HT-29 (cell line): ENCODE measurements around the gene ARHGAP25. TPM values are rescaled to one million over a fixed set of nuclear protein-coding genes. Genes with fewer than 3 reads are reported as not detected.

Experiments used
- DNase-seq: peaks from one replicate; pipeline ENCODE4 v3.0.0-alpha.2; 2015; ENCODE audit warnings: low spot score
- total RNA-seq: library from RNA; depleted of rRNA; stranded (reverse); fragments of >200 nt; shearing (Covaris generic); gene quantifications from 2 replicates; pipeline ENCODE4 v1.2.3, GENCODE V29; 2014

Gene ARHGAP25
- total RNA-seq, 1 experiment from 2014 or later: not detected

- DNase-seq: no peak
Observed at GRCh38 chr2:68766376-68766845, 31.8 kb downstream of the ARHGAP25 start.

GRCh38 chr2:68767031-68767961 lies 32.7 kb downstream of the ARHGAP25 start:
- no peak for DNase-seq

DNA sequence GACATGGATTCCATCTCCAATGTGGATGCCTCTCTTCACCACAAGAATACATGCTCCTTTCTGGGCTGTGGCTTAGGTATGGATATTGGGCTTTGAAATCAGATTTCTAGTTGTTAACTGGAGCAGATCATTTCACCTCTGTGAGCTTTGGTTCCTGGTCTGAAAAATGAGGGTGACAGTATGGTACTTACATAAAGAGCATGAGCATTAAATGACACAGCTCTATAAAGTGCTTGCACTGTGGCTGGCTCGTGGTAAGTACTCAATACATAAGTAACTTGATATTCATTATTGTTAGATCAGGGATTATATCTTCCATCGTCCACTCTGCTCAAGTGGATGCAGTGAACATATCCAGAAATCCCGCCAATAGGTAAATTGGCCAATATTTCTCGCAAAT lies 33.4 kb downstream of the ARHGAP25 start:
- no peak for DNase-seq

DNA sequence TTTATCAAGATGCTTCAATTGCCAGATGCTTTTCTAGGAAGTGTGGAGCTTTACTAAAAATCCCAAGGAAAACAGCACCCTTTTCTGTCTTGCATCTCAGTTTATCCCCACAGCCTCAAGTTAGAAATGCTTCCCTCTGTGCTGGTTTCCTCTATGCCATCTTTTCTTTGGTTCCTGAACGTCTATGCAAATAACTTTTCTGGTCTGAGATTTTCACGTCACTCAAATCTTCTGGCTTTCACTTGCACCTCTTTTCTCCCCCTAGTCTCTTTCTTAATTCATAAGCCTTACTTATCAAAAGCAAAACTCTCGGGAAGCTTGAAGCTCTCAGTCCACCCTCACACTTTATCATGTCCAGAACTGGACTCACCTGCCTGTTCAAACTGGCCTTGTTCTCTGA lies 33.9 kb downstream of the ARHGAP25 start:
- DNase-seq: no peak

DNA sequence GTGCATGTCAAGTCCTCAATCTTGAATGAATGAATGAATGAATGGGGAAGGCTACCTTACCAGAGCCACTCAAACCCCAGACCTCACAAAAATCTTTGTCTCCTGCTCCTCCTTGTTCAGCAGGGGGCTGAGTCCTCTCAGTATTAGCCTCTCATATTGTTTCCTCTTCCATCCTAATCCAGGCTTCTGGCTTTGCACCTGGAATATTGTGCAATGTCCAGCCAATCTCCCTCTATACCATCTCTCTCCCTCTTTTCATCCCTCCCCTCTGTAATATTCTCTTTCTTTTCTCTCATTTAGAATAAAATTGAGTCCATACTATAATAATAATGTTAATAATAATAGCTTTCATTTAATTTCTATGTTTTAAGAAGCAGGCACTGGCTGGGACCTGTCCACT lies 34.3 kb downstream of the ARHGAP25 start:
- no peak for DNase-seq

DNA sequence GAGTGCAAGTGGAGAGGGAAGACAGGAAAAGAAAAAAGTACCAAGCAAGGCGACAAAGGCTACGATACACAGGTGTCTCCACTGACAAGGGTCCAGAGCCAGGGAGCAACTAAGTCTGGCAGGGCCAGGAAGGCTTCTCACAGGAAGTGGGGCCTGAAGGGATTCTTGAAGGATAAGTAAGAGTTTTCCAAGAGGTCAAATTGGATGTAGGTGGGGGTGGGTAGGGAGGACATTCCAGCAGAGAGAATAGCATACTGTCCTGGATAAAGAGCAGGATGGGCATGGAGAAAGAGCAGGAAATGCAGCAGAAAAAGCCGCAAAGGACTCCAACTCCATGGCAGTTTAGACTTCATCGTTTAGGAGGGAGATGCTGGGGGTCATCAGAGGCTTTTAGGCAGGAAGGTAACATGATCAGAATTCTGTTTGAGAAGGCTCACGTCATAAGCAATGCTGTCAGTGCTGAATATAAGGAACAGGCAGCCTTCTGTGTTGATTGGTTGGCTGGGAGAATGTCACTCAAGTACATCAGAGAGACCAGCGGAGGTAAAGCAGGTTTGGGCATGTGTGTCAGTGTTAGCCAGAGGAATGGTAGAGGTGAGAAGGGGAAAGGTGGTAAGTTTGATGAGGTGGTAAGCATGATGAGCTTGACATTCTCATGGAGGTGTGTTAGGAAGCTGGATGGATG lies 35.1 kb downstream of the ARHGAP25 start:
- no peak for DNase-seq

- no peak for DNase-seq
Observed at GRCh38 chr2:68770271-68771111, 35.9 kb downstream of the ARHGAP25 start.

DNA sequence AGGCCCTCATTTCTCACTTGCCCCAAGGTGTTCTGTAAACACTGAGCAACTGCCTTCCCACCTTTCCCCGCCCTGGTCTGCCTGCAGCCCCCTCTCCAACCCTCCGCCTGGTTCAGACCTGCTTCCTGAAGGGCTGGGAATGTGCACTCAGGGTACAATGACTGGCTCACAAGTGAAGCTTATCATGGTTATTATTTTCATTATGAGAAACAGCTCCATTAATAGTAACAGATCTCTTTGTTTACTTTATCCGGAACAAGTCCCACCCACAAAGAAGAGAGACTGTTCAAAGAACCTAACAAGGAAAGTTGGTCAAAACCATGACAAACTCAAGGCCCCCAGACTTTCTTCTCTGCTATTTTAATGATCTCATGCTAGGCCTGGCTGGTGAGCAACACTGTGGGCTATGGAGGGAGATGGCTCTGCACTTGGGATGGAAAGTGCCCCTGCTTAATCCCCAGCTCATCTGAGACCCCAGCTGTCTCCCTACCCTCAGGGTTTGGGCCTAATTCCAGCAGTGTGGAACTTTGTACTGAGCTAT lies 36.7 kb downstream of the ARHGAP25 start:
- DNase-seq: no peak

DNA sequence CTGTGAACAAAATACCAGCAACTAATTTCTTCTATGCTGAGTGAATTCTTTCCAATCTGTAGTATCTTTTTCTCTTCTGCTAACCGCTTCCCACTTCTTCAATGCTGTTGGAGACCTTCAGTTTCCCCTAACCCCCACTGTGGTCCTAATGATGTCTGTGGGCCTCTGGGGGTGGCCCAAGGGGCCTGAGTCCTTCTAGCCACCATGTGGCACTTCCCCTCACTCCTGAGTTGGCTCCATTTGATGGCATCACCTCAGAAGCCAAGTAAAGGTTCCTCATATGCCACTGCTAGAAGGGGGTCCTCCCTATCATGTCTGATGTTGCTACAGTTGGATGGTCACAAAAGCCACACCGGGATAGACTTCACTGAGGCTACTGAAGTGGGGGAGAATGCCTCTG lies 37.5 kb downstream of the ARHGAP25 start:
- DNase-seq: no peak

DNA sequence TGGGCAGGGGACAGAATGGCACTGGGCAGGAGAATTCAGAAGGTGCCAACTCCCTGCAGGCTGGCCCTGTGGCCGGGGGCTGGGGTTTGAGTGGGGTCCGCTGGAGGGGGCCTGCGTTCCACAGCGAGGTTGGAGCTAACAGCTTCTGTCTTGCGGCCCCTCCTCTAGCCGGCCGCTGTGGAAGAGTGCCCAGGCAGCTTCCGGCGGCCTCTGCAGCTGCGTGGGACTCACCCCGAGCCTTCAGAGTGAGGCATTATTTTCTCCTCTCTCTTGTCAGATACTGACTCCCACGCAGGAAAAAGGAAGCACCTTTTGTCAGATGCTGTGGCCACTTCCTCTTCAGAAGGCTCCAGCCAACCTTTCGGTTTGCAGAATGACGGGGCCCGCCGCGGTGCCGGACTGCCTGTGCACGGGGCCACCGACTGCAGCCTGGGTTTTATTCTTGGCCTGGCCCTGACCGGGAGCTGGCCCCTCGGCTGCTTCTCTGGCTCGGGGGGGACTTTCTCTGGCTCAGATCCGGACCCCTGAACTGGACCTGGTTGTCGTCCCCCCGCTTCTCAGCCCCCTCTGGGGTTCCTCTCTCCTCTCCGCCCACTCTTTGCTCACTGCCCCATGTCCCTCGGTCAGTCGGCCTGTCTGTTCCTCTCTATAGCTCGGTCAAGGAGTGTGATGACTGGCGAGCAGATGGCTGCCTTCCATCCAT lies 40.1 kb downstream of the ARHGAP25 start:
- DNase-seq: no peak

- no peak for DNase-seq
Observed at GRCh38 chr2:68775272-68775842, 40.7 kb downstream of the ARHGAP25 start.

GRCh38 chr2:68776124-68776523 lies 41.5 kb downstream of the ARHGAP25 start:
- no peak for DNase-seq

DNA sequence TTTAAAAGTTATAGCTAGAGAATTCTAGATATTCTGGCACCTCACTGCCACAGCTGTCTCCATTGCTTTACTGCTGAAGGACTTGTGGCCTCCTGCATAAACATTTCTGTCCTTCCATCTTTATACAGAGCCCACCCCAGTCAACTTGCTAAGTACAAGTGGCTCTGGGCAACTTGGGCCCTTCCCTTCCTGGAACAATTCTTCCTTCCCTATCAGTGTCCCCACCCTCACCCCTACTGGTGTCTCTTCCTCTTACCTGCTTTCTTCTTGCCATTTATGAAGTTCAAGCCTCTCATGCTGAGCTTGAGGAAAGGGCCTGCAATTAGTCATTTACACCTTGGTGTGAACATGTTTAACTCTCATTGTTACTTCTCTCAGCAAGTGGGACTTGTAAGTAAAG lies 45.0 kb downstream of the ARHGAP25 start:
- no peak for DNase-seq

- DNase-seq: no peak
Observed at GRCh38 chr2:68784188-68784587, 49.6 kb downstream of the ARHGAP25 start.

DNA sequence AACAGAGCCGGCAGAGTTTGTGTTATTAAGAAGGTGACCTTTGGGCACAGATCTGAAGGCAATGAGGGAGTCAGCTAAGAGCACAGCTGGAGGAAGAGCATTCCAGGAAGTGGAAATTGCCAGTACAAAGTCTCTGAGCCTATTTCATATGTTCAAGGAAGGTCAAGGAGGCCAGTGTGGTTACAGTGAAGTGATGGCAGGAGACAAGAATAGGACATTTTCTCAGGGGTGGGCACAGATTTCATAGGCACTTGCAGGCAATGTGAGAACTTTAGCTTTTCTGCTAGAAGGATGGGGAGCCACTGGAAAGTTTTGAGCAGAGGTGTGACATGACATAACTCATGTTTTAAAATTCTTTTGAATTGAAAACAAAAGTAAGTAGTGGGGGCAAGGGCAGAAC lies 50.3 kb downstream of the ARHGAP25 start:
- no peak for DNase-seq

- DNase-seq: no peak
Observed at GRCh38 chr2:68787356-68787755, 52.7 kb downstream of the ARHGAP25 start.

- DNase-seq: no peak
Observed at GRCh38 chr2:68789603-68790002, 55.0 kb downstream of the ARHGAP25 start.

DNA sequence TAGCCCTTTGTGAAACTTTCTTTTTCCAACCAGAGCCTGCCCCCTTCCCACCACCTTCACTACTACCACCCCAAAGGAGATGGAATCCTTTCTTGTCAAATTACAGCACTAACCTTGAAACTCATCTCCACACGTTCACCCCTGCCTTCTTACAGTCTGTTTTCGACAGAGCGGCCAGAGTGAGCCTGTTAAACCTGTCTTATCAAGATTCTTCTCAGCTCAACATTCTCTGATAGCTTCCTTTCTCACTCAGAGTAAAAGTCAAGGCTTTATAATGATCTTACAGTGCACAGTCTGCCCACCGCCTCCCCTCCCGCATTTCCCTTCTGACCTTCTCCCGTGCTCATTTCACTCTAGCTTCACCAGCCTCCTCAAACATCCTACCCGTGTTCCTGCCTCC lies 56.0 kb downstream of the ARHGAP25 start:
- no peak for DNase-seq

GRCh38 chr2:68791914-68792313 lies 57.3 kb downstream of the ARHGAP25 start:
- DNase-seq: no peak

DNA sequence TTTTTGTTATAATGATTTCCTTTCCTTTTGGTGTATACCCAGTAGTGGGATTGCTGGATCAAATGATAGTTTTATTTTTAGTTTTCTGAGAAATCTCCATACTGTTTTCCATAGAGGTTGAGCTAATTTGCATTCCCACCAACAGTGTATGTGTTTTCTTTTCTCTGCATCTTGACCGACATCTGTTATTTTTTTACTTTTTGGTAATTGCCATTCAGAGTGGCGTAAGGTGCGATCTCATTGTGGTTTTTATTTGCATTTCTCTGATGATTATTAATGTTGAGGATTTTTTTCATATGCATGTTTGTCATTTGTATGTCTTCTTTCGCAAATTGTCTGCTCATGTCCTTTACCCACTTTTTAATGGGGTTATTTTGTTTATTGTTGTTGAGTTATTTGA lies 58.1 kb downstream of the ARHGAP25 start:
- DNase-seq: no peak
